GM13976 (cell line): ENCODE results near the gene WWOX.

Experiments used
- DNase-seq: peaks from one replicate; pipeline ENCODE4 v3.0.0; 2012; ENCODE audit warnings: low spot score
- CTCF ChIP-seq: IDR thresholded peaks from 2 replicates; pipeline ENCODE4 v1.5.1; 2012; ENCODE audit warnings: borderline replicate concordance, mild to moderate bottlenecking; ENCODE audit not compliant: insufficient read depth; ENCODE audit errors: extremely low read depth, missing control alignments, control extremely low read depth
- in situ Hi-C: fragments of 300-500 bp; cut with MboI; formaldehyde crosslinking; loops from one replicate; pipeline ENCODE4 v1.12.0; 2022; ENCODE audit warnings: low sequenced_read_pairs, mixed read lengths, inconsistent platforms; ENCODE audit not compliant: unreplicated experiment

WWOX gene

GRCh38 chr16:78538292-78538691, 438.8 kb downstream of the WWOX start:
- DNase-seq = no peak
- no peak for TF ChIP-seq CTCF
- in situ Hi-C loops = no loop called here

DNA sequence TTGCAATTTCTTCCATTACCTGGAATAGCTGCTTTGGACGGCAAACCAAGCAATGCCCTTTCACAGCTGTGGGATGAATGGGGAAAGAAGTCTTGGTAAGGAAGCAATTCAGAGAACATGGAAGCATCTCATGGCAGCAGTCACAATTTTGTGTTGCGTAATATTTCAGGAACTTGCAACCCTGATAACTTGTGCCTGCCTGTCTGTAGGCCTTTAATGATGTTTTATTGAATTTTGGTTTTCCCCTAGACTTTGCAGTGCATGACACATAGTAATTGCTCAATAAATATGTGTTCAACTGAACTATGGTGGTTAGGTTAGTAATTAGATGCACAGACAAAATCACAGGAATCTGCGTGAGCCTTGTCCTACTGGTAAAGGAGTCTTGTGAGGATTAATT, 439.5 kb downstream of the WWOX start:
- no peak for DNase-seq
- no peak for TF ChIP-seq CTCF
- in situ Hi-C loops = no loop called here

- no peak for TF ChIP-seq CTCF
- in situ Hi-C loops = no loop called here
- DNase-seq = no peak
Measured at GRCh38 chr16:78542419-78542818, 443.0 kb downstream of the WWOX start.

GRCh38 chr16:78543023-78543422, 443.6 kb downstream of the WWOX start:
- TF ChIP-seq CTCF = no peak
- in situ Hi-C loops = no loop called here
- no peak for DNase-seq

DNA sequence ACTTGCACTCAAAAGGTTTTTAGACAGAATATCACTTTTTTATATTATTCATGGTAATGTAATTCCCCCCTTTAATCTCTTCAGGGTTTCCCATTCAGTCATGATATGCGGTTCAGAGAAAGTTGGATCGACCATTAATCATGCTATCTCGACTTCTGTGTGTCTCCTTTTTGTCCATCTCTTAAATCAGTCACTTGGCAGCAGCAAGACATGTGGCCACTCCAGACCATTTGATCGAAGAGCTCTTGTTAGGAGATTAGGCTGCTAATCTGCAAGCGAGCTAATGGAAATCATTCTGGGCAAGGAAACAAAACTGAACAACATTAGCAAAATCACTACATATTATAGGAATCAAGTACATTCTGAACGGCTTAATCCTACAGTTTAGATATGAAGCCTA, 449.9 kb downstream of the WWOX start:
- no peak for TF ChIP-seq CTCF
- in situ Hi-C loops = no loop called here
- no peak for DNase-seq

DNA sequence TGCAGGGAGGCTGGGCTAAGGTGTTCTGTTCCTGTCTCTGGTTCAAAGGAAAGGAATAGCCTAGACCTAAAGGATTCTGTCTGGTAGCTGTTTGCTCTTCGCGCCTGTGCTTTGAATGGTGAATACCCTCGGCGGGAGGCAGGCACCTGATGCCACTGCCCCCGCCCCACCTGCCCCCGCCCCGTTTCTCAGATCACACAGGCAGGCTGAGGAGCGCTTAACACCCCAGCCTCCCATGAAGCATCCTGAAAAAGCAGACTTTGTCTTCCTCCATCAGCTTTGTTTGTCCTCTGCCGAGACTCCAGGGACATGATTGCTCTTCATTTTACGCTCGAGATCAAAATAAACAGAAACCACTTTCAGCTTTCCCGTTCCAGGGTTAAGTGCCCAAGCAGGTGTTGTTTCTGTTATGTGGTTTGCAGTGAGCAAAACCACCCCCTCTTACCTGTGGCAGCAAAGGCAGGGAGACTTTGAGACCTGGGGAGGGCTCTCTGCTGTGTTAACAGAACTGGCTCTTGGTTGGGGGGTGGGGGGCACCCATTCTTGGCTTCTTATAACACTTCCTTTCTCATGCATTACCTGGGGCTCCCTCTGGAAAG, 452.1 kb downstream of the WWOX start:
- in situ Hi-C loops = no loop called here
- TF ChIP-seq CTCF = no peak
- DNase-seq = no peak
